ENCODE data around the gene TRPT1.
A peak's percentile ranks its signal among the peaks of the same experiment; 100 is the strongest.

TRPT1 gene

GRCh38 chr11:64245401-64245796 is 19.4 kb upstream of the TRPT1 start:
- DNase-seq (ENCODE audit: low read depth): no peak

- no peak for DNase-seq (ENCODE audit: low read depth)
These were observed 19.0 kb upstream of the TRPT1 start for GRCh38 chr11:64244966-64245365.

- no peak for DNase-seq (ENCODE audit: low read depth)
These were observed 18.1 kb upstream of the TRPT1 start for GRCh38 chr11:64244107-64244506.

- DNase-seq (ENCODE audit: low read depth): no peak
These were observed 17.4 kb upstream of the TRPT1 start for GRCh38 chr11:64243236-64243854.

DNA sequence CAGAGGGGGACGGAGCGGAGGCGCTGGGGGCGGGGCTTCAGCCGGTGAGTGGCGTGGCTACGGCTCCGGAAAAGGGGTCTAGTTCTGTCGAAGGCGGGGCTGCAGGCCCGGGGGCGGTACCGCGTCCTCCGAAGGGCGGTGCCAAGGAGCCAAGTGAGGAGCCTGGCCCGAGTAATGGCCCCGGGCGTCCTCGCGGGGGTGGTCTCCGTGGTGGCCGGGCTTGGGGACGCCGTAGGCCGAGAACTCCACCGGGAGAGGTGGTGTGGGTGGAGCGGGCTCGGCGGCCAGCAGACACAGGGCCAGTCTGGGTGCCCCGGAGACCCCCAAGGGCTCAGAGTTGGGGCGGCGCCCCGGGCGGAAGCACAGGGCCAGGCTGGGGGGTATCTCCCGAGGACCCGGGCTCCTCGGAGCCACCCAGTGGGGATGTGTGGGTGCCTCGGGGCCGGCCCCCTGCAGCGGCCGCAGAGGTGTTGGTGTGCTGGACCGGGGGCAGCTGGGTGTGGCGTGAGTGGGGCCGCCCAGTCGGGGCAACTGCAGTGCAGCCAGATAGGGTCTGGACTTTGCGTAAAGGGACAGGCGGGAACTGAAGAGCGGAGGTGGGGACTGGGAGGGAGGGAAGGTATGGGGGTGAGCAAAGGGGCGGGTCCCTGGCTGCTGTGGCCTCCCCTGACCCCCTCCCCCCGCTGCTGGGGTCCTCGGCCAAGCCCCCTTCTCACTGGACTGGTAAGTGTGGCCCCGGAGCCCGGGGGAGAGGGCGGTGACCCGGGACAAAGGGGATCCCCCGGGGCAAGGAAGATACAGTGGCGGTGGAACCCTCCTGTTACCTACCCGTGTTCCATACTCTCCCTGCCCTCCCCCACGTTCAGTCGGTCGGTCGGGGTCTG is 15.7 kb upstream of the TRPT1 start:
- no peak for DNase-seq (ENCODE audit: low read depth)

GRCh38 chr11:64241241-64241490 is 15.2 kb upstream of the TRPT1 start:
- peak; percentile 99 for DNase-seq (ENCODE audit: low read depth)

- DNase-seq (ENCODE audit: low read depth): peak; percentile 89
These were observed 14.7 kb upstream of the TRPT1 start, which contains the start of gene FKBP2 for GRCh38 chr11:64240435-64241240. TSS of gene FKBP2 (plus strand) at chr11:64241095. CDS start at chr11:64242388, 1,293 bp downstream.

- no peak for DNase-seq (ENCODE audit: low read depth)
These were observed 13.9 kb upstream of the TRPT1 start for GRCh38 chr11:64239662-64240434.

DNA sequence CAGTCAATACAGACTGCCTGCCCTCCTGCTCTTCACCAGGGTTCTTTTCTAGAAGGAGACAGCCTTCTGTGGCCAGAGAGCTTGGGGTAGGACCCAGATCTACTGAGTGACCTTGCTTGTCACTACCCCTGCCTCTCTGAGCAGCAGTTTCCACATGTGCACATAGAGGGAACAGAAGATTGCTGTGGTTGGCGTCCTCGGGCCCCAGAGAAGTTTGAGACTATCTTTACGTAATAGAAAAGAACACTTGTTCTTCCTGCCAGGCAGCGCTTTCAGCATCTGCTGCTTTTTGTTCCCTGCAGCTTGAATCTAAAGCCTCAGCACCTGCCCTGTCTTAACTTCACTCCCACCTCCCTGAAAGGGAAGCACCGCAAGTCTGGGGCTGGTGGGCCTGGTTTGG is 13.0 kb upstream of the TRPT1 start:
- DNase-seq (ENCODE audit: low read depth): no peak

- DNase-seq (ENCODE audit: low read depth): no peak
These were observed 12.1 kb upstream of the TRPT1 start for GRCh38 chr11:64238076-64238475.

DNA sequence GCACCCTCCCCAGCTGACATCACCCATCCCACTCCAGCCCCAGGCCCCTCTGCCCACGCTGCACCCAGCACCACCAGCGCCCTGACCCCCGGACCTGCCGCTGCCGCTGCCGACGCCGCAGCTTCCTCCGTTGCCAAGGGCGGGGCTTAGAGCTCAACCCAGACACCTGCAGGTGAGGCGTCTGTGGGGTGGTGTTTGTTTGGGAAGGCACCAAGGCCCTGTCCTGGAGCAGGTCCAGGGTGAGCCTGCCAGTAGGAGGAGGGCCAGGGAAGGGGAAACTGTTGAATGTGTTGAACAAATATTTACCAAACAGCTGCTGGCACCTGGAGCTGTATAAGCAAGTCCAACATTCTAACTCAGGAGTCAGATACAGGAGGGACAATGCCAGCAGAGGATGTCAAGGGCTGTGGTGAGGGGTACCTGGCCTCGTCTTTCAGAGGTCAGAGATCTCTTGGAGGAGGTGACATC is 11.5 kb upstream of the TRPT1 start:
- no peak for DNase-seq (ENCODE audit: low read depth)

GRCh38 chr11:64235437-64236161 is 9.6 kb upstream of the TRPT1 start:
- DNase-seq (ENCODE audit: low read depth): no peak

DNA sequence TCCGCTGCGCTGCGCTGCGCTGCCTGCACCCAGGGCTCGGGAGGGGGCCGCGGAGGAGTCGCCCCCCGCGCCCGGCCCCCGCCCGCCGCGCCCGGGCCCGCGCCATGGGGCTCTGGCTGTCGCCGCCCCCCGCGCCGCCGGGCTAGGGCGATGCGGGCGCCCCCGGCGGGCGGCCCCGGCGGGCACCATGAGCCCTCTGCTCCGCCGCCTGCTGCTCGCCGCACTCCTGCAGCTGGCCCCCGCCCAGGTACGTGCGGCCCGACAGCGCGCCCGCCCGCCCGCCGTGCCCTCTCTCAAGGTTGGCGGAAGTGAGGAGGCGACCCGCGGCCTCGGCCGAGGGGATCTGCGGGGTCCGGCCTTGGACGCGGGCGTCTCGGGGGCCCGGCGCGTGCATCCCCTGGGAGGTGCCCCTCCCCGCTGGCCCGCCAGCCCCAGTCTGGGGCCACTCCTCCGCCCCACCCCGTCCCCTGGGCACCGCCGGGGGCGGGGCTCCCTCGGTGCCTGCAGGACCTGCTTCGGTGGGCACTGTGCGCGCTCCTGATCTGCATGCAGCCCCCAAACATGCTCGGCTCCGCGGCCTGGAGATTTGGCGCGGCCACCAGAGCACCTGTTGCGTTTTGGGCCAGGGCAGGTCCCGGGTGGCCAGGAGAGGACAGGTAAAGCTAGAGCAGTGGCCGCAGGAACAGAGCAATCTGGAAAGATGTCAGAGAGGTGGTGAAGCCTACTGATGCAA is 8.8 kb upstream of the TRPT1 start:
- no peak for DNase-seq (ENCODE audit: low read depth)

GRCh38 chr11:64233913-64234586 is 8.1 kb upstream of the TRPT1 start, which contains the start of gene VEGFB:
TSS of gene VEGFB (plus strand) at chr11:64234584. CDS start at chr11:64234834, 250 bp downstream.
- DNase-seq (ENCODE audit: low read depth): no peak

DNA sequence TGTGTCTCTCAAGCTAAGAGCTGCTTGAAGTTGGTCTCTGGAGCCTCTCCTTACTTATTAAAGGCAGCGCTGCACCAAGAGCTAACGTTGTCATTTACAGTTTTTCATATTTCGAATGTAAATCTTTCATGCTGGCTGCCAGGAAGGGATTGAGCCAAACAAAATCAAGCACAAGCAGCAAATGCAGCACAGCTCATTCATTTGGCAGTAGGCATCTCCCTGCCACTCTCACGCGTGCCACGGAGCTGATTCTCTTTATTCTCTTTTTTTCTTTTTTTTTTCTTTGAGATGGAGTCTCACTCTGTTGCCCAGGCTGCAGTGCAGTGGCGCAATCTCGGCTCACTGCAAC is 7.0 kb upstream of the TRPT1 start:
- no peak for DNase-seq (ENCODE audit: low read depth)

GRCh38 chr11:64232182-64232966 is 6.4 kb upstream of the TRPT1 start:
- no peak for DNase-seq (ENCODE audit: low read depth)

DNA sequence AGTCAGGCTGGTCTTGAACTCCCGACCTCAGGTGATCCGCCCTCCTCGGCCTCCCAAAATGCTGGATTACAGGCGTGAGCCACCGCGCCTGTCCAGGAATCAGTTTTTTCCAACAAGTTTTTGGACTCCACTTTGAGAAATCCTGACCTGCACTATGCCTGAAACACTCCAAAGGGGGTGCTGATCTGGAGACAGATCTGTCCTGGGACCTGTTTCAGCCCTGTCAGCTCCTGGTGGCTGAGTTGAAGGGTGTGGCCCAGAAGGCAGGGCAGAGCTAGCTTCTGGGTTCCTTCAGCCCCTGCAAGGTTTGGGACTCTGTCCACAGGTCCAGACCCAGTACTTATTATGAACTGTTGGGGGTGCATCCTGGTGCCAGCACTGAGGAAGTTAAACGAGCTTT is 5.6 kb upstream of the TRPT1 start:
- no peak for DNase-seq (ENCODE audit: low read depth)

GRCh38 chr11:64230985-64231365 is 5.0 kb upstream of the TRPT1 start:
- no peak for DNase-seq (ENCODE audit: low read depth)
